ENCODE measurements around the gene TEX14. TPM values are rescaled to one million over a fixed set of nuclear protein-coding genes. Genes with fewer than 3 reads are reported as not detected.

TEX14 gene
- total RNA-seq, 1 donor from 2014 or later = not detected

GRCh38 chr17:58728798-58729197 is 37.0 kb upstream of the TEX14 start:
- H3K27me3 ChIP-seq = no peaks in the 10 kb centered on the region
- peaks cover 3 to 11% of the 10 kb centered on the region in 2 donors for H3K36me3 ChIP-seq
- no peak overlapping the region for H3K27ac ChIP-seq
- intact Hi-C loops (cut with DNase I) = no loop called here
- H3K4me3 ChIP-seq = no peak overlapping the region
- no peak for DNase-seq (ENCODE audit: low spot score in 2 of 2)
- H3K4me1 ChIP-seq = no peaks in the 10 kb centered on the region
- no peaks in the 10 kb centered on the region for H3K9me3 ChIP-seq
- TF ChIP-seq CTCF (IDR thresholded peaks at IDR 0.05) = no peak

GRCh38 chr17:58722696-58723095 is 30.9 kb upstream of the TEX14 start:
- Histone ChIP-seq H3K9me3 (no peaks in the 10 kb centered on the region), H3K27ac (no peak overlapping the region), H3K36me3 (peaks cover 12 to 13% of the 10 kb centered on the region in 2 donors), H3K27me3 (no peaks in the 10 kb centered on the region), H3K4me3 (no peak overlapping the region), H3K4me1 (no peaks in the 10 kb centered on the region)
- intact Hi-C loops (cut with DNase I) = no loop called here
- TF ChIP-seq CTCF (IDR thresholded peaks at IDR 0.05) = no peak
- no peak for DNase-seq (ENCODE audit: low spot score in 2 of 2)

DNA sequence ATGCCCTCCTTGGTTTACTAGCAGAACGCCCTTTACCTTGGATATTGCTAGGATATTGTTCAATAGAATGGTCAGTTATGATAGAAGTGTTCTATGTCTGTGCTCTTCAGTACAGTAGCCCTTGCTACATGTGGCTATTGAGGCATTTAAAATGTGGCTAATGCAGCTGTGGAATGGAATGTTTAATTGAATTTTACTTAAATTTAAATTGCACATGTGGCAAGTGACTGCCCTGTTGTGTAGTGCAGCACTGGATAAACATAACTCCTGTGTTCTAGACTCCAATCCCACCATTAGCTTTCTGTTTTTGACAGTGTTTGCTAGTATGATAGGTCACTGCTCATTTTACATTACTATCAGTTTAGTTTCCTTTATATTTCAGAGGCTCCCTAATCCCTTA is 30.4 kb upstream of the TEX14 start:
- Histone ChIP-seq H3K4me3 (no peak overlapping the region), H3K27me3 (no peaks in the 10 kb centered on the region), H3K36me3 (peaks cover 12 to 15% of the 10 kb centered on the region in 2 donors), H3K4me1 (no peaks in the 10 kb centered on the region), H3K27ac (no peak overlapping the region), H3K9me3 (no peaks in the 10 kb centered on the region)
- TF ChIP-seq CTCF (IDR thresholded peaks at IDR 0.05) = no peak
- intact Hi-C loops (cut with DNase I) = no loop called here
- DNase-seq (ENCODE audit: low spot score in 2 of 2) = no peak

- Histone ChIP-seq H3K9me3 (no peaks in the 10 kb centered on the region), H3K4me1 (no peaks in the 10 kb centered on the region), H3K36me3 (peaks cover 0 to 22% of the 10 kb centered on the region in 2 donors), H3K27me3 (no peaks in the 10 kb centered on the region), H3K27ac (no peak overlapping the region), H3K4me3 (no peak overlapping the region)
- intact Hi-C loops (cut with DNase I) = loop anchor here (2.0 kb wide), 1 partner anchor 294 kb away; no protein-coding TSS in a partner anchor
- TF ChIP-seq CTCF (IDR thresholded peaks at IDR 0.05) = peak; percentile 27 to 70 (median 44)
- no peak for DNase-seq (ENCODE audit: low spot score in 2 of 2)
Measured at GRCh38 chr17:58710948-58711552, 19.2 kb upstream of the TEX14 start.

DNA sequence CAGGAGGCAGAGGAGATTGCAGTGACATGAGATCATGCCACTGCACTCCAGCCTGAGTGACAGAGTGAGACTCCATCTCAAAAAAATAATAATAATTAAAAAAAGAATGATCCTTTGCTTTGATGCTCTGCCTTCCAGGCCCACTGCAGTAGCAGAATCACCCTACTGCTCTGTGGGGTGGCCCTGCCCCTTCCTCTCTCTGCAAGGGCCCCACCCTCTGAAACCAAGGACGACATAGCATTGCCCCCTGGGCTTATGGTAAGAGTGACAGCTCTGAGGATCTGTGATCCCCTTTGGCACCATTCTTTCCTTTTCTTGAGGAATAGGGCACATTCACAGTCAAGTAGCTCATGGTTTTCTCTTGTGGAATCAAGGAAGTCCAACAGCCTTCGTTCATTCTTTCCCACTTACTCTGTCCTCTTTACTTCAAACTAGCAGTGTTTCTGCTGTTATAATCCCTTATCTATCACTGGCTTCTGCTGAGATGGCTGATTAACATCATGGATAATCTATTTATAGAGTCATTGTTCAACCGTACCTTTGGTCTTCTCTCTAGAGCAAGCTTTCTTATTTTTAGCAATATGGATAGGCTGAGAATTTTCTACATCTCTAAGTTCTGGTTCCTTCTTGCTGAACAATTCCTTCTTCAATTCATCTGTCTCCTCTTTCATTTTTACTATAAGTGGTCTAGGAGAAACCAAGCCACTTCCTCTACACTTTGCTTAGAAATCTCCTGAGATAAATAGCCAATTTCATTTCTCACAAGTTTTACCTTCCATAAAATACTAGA is 14.7 kb upstream of the TEX14 start:
- Histone ChIP-seq H3K27ac (no peak overlapping the region), H3K36me3 (peaks cover 0 to 24% of the 10 kb centered on the region in 2 donors), H3K4me3 (no peak overlapping the region), H3K4me1 (no peaks in the 10 kb centered on the region), H3K27me3 (no peaks in the 10 kb centered on the region), H3K9me3 (no peaks in the 10 kb centered on the region)
- DNase-seq (ENCODE audit: low spot score in 2 of 2) = no peak
- no peak for TF ChIP-seq CTCF (IDR thresholded peaks at IDR 0.05)
- intact Hi-C loops (cut with DNase I) = no loop called here

Measured in ascending aorta (tissue), 2 donors.